HepG2 (cell line): ENCODE measurements around the gene ANKRD65. TPM values are rescaled to one million over a fixed set of nuclear protein-coding genes. Genes with fewer than 3 reads are reported as not detected.

Experiments used
- CC2D1A ChIP-seq: sonication (generic); formaldehyde crosslinking; IDR thresholded peaks from 2 replicates; pipeline ENCODE4 v1.8.1; 2023; ENCODE audit warnings: mild to moderate bottlenecking, missing genetic modification reagents
- EHMT2 ChIP-seq: fragments of 200-600 bp; sonication (generic); IDR thresholded peaks from 2 replicates; pipeline ENCODE4 v1.7.0; 2017; ENCODE audit warnings: antibody characterized with exemption, low read depth, low read length, borderline replicate concordance
- HHEX ChIP-seq: IDR thresholded peaks from 2 replicates; pipeline ENCODE4 v1.6.1; 2016; ENCODE audit warnings: control low read depth
- MBNL3 ChIP-seq: fragments of 250-450 bp; sonication (Bioruptor Pico); conservative IDR thresholded peaks from 2 replicates; pipeline ENCODE4 v1.8.0; 2022; ENCODE audit warnings: mild to moderate bottlenecking, inconsistent platforms
- NFKBIZ ChIP-seq: IDR thresholded peaks from 2 replicates; pipeline ENCODE4 v1.6.1; 2018; ENCODE audit warnings: missing genetic modification reagents, missing compliant biosample characterization
- YY1 ChIP-seq: IDR thresholded peaks from 2 replicates; pipeline ENCODE4 v1.6.1; 2011; ENCODE audit warnings: low read length, low read depth, moderate library complexity, mild to moderate bottlenecking; ENCODE audit not compliant: insufficient read depth, insufficient replicate concordance
- ZC3H4 ChIP-seq: sonication (generic); formaldehyde crosslinking; IDR thresholded peaks from 2 replicates; pipeline ENCODE4 v1.4.0; 2020; ENCODE audit warnings: missing genetic modification reagents, borderline replicate concordance
- ZFP36L1 ChIP-seq: sonication (generic); formaldehyde crosslinking; IDR thresholded peaks from 2 replicates; pipeline ENCODE4 v1.8.0; 2022; ENCODE audit warnings: mild to moderate bottlenecking, missing genetic modification reagents, moderate library complexity
- ZHX1 ChIP-seq: sonication (generic); formaldehyde crosslinking; IDR thresholded peaks from 2 replicates; pipeline ENCODE4 v1.8.1; 2022; ENCODE audit warnings: low read depth, mild to moderate bottlenecking, missing genetic modification reagents
- ZKSCAN5 ChIP-seq: sonication (generic); formaldehyde crosslinking; IDR thresholded peaks from 2 replicates; pipeline ENCODE4 v1.5.1; 2020; ENCODE audit warnings: mild to moderate bottlenecking, missing genetic modification reagents
- ZNF3 ChIP-seq: IDR thresholded peaks from 2 replicates; pipeline ENCODE4 v1.7.0; 2017; ENCODE audit warnings: inconsistent platforms
- ZNF577 ChIP-seq: sonication (generic); formaldehyde crosslinking; IDR thresholded peaks from 2 replicates; pipeline ENCODE4 v1.4.0; 2020; ENCODE audit warnings: mild to moderate bottlenecking, low read depth, missing genetic modification reagents, borderline replicate concordance
- ZNF737 ChIP-seq: sonication (generic); formaldehyde crosslinking; IDR thresholded peaks from 2 replicates; pipeline ENCODE4 v1.5.0; 2020; ENCODE audit warnings: missing genetic modification reagents, mild to moderate bottlenecking, borderline replicate concordance
- ZNF761 ChIP-seq: sonication (generic); formaldehyde crosslinking; conservative IDR thresholded peaks from 2 replicates; pipeline ENCODE4 v1.4.0; 2020; ENCODE audit warnings: mild to moderate bottlenecking, missing genetic modification reagents
- polyA plus RNA-seq, 8 experiments: library from polyadenylated mRNA; depleted of rRNA in 3 of 8; stranded (reverse) in 7 of 8; unstranded in 1 of 8; fragments of >200 nt; fragmentation: Illumina TruSeq in 4 of 8; extraction: Trizol in 4 of 8; gene quantifications; 2 replicates each; pipeline versions ENCODE4 v1.2.1 to v1.2.3, GENCODE V29; 2011 to 2016; ENCODE audit warnings: low read depth in 4 of 8, missing spikeins in 1 of 8, mixed read lengths in 1 of 8; ENCODE audit not compliant: insufficient read depth in 1 of 8
- total RNA-seq, 5 experiments: library from RNA; depleted of rRNA; stranded (reverse); fragments of >200 nt; fragmentation: Illumina TruSeq; extraction: Trizol; gene quantifications; 2 replicates each; pipeline ENCODE4 v1.2.3, GENCODE V29; 2016; ENCODE audit warnings: low read depth in 1 of 5
- TF ChIP-seq, protein P1 (sequence below): sonication (generic); formaldehyde crosslinking; IDR thresholded peaks from 2 replicates; pipeline ENCODE4 v1.5.0; 2020; ENCODE audit warnings: mild to moderate bottlenecking, missing genetic modification reagents, borderline replicate concordance
- TF ChIP-seq, protein P2 (sequence below): sonication (generic); formaldehyde crosslinking; IDR thresholded peaks from 2 replicates; pipeline ENCODE4 v1.5.1; 2020; ENCODE audit warnings: missing genetic modification reagents, mild to moderate bottlenecking, borderline replicate concordance

The ANKRD65 gene
- total and polyA plus RNA-seq, 2 of the 13 experiments (the other 11 are each of a cell fraction or from before 2014, with no cell fraction given) = 12.1 to 30.1 TPM

DNA sequence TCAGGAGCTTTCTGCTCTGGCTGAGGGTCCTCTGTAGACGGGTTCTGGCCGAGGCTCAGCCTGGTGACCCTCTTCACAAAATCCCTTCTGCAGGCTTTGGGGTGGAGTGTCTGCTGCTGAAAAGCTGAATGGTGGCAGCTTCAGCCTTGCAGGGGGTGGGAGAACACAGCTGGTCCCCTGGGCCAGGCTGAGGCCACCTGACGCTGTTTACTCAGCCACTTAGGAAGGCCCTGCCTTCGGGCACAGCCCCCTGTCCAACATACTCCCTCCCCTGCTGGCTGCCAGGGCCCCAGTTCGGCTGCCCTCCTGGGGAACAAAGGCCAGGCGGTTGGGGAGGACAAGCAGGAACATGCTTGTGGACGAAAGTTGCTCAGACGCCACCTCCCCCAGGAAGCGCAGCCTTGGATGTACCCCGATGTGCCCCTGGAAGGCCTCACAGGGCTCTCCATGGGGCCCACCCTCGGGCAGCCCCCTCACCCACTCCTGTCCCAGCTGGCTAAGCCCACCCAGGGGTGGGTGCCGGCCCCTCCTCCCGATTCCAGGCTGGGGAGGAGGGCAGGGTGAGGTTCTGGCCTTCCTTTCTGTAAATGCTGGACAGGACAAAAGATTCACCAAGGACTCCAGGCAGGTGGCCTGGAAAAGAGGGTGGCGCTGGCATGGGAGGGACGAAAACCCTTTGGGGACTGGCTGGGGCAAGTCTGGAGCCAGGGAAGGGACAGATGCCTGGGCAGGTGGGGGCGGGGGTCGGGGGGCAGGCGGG is at the start of gene ANKRD65 (continued):
- TF ChIP-seq, protein P1, sequence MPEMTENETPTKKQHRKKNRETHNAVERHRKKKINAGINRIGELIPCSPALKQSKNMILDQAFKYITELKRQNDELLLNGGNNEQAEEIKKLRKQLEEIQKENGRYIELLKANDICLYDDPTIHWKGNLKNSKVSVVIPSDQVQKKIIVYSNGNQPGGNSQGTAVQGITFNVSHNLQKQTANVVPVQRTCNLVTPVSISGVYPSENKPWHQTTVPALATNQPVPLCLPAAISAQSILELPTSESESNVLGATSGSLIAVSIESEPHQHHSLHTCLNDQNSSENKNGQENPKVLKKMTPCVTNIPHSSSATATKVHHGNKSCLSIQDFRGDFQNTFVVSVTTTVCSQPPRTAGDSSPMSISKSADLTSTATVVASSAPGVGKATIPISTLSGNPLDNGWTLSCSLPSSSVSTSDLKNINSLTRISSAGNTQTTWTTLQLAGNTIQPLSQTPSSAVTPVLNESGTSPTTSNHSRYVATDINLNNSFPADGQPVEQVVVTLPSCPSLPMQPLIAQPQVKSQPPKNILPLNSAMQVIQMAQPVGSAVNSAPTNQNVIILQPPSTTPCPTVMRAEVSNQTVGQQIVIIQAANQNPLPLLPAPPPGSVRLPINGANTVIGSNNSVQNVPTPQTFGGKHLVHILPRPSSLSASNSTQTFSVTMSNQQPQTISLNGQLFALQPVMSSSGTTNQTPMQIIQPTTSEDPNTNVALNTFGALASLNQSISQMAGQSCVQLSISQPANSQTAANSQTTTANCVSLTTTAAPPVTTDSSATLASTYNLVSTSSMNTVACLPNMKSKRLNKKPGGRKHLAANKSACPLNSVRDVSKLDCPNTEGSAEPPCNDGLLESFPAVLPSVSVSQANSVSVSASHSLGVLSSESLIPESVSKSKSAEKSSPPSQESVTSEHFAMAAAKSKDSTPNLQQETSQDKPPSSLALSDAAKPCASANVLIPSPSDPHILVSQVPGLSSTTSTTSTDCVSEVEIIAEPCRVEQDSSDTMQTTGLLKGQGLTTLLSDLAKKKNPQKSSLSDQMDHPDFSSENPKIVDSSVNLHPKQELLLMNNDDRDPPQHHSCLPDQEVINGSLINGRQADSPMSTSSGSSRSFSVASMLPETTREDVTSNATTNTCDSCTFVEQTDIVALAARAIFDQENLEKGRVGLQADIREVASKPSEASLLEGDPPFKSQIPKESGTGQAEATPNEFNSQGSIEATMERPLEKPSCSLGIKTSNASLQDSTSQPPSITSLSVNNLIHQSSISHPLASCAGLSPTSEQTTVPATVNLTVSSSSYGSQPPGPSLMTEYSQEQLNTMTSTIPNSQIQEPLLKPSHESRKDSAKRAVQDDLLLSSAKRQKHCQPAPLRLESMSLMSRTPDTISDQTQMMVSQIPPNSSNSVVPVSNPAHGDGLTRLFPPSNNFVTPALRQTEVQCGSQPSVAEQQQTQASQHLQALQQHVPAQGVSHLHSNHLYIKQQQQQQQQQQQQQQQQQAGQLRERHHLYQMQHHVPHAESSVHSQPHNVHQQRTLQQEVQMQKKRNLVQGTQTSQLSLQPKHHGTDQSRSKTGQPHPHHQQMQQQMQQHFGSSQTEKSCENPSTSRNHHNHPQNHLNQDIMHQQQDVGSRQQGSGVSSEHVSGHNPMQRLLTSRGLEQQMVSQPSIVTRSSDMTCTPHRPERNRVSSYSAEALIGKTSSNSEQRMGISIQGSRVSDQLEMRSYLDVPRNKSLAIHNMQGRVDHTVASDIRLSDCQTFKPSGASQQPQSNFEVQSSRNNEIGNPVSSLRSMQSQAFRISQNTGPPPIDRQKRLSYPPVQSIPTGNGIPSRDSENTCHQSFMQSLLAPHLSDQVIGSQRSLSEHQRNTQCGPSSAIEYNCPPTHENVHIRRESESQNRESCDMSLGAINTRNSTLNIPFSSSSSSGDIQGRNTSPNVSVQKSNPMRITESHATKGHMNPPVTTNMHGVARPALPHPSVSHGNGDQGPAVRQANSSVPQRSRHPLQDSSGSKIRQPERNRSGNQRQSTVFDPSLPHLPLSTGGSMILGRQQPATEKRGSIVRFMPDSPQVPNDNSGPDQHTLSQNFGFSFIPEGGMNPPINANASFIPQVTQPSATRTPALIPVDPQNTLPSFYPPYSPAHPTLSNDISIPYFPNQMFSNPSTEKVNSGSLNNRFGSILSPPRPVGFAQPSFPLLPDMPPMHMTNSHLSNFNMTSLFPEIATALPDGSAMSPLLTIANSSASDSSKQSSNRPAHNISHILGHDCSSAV = no peak
- TF ChIP-seq ZNF3 (CRISPR knock-in tag) (no peak), ZNF577 (CRISPR knock-in tag) (no peak), MBNL3 (CRISPR knock-in tag) (no peak), NFKBIZ (no peak), ZHX1 (CRISPR knock-in tag) (no peak), EHMT2 (no peak), ZNF761 (CRISPR knock-in tag) (peak; percentile 82; the same call in 1 of the 2 replicates), ZKSCAN5 (CRISPR knock-in tag) (no peak), ZFP36L1 (CRISPR knock-in tag) (no peak), YY1 (no peak), HHEX (CRISPR knock-in tag) (no peak), ZC3H4 (no peak), ZNF737 (CRISPR knock-in tag) (no peak; the same call in 1 of the 2 replicates), CC2D1A (CRISPR knock-in tag) (no peak)
- TF ChIP-seq, protein P2, sequence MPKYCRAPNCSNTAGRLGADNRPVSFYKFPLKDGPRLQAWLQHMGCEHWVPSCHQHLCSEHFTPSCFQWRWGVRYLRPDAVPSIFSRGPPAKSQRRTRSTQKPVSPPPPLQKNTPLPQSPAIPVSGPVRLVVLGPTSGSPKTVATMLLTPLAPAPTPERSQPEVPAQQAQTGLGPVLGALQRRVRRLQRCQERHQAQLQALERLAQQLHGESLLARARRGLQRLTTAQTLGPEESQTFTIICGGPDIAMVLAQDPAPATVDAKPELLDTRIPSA = no peak
